Mesenchymal stem cell (in vitro differentiated cells and primary cell): Measurements from ENCODE around the gene C19orf47.

ENCODE experiments used
- DNase-seq: peaks from one replicate; pipeline ENCODE4 v3.0.0-alpha.2; 2013
- H2AFZ ChIP-seq: one replicate; pipeline ENCODE4 v1.6.1; 2013; ENCODE audit warnings: low read depth, mild to moderate bottlenecking, control low read depth, inconsistent platforms, low read length, moderate library complexity
- H2AK5ac ChIP-seq: 2 replicates; pipeline ENCODE4 v1.6.1; 2013; ENCODE audit warnings: low read length, moderate library complexity, mild to moderate bottlenecking, inconsistent platforms; ENCODE audit not compliant: severe bottlenecking
- H2BK120ac ChIP-seq: one replicate; pipeline ENCODE4 v1.6.1; 2013; ENCODE audit warnings: low read depth, mild to moderate bottlenecking, inconsistent platforms, low read length, moderate library complexity
- H2BK12ac ChIP-seq, 2 experiments: one replicate each; pipeline ENCODE4 v1.6.1; 2013; ENCODE audit warnings: inconsistent platforms in 2 of 2, low read length in 2 of 2, mild to moderate bottlenecking in 2 of 2, moderate library complexity in 2 of 2, control low read depth in 1 of 2
- H2BK15ac ChIP-seq: one replicate; pipeline ENCODE4 v1.6.1; 2013; ENCODE audit warnings: mild to moderate bottlenecking, low read depth, inconsistent platforms; ENCODE audit not compliant: poor library complexity, severe bottlenecking
- H2BK5ac ChIP-seq: 2 replicates; pipeline ENCODE4 v1.6.1; 2013; ENCODE audit warnings: low read depth, mild to moderate bottlenecking, low read length, control low read depth, inconsistent platforms; ENCODE audit not compliant: poor library complexity, severe bottlenecking
- H3K14ac ChIP-seq, 2 experiments: one replicate each; pipeline ENCODE4 v1.6.1; 2013; ENCODE audit warnings: inconsistent platforms in 2 of 2, low read length in 2 of 2, control low read depth in 1 of 2, mild to moderate bottlenecking in 1 of 2, moderate library complexity in 1 of 2
- H3K18ac ChIP-seq, 2 experiments: one replicate each; pipeline ENCODE4 v1.6.1; 2013; ENCODE audit warnings: inconsistent platforms in 2 of 2, low read length in 2 of 2, control low read depth in 1 of 2, low read depth in 1 of 2, mild to moderate bottlenecking in 1 of 2
- H3K23ac ChIP-seq, 2 experiments: one replicate each; pipeline ENCODE4 v1.6.1; 2013; ENCODE audit warnings: inconsistent platforms in 2 of 2, low read length in 2 of 2, mild to moderate bottlenecking in 2 of 2, moderate library complexity in 2 of 2, control low read depth in 1 of 2
- H3K27ac ChIP-seq: 2 replicates; pipeline ENCODE4 v1.5.1; 2013; ENCODE audit warnings: mild to moderate bottlenecking, moderate library complexity, low read length, control low read depth, inconsistent platforms; ENCODE audit not compliant: poor library complexity, severe bottlenecking
- H3K27me3 ChIP-seq, 2 experiments: 2 replicates each; pipeline versions ENCODE4 v1.6.1 to v1.7.0; 2013; ENCODE audit warnings: low read length in 2 of 2, mild to moderate bottlenecking in 2 of 2, moderate library complexity in 2 of 2, control low read depth in 1 of 2, inconsistent platforms in 1 of 2; ENCODE audit not compliant: control insufficient read depth in 1 of 2, insufficient read depth in 1 of 2
- H3K36me3 ChIP-seq, 2 experiments: 2 replicates each; pipeline versions ENCODE4 v1.6.1 to v1.7.0; 2013; ENCODE audit warnings: low read length in 2 of 2, control low read depth in 1 of 2, inconsistent platforms in 1 of 2, low read depth in 1 of 2, mild to moderate bottlenecking in 1 of 2; ENCODE audit not compliant: insufficient read depth in 2 of 2, control insufficient read depth in 1 of 2
- H3K4ac ChIP-seq, 2 experiments: one replicate each; pipeline ENCODE4 v1.6.1; 2013; ENCODE audit warnings: inconsistent platforms in 2 of 2, low read length in 2 of 2, mild to moderate bottlenecking in 2 of 2, moderate library complexity in 2 of 2, control low read depth in 1 of 2, low read depth in 1 of 2
- H3K4me1 ChIP-seq: 2 replicates; pipeline ENCODE4 v1.6.1; 2013; ENCODE audit warnings: low read depth, low read length, control low read depth; ENCODE audit not compliant: control insufficient read depth, insufficient read depth
- H3K4me2 ChIP-seq: 2 replicates; pipeline ENCODE4 v1.6.1; 2013; ENCODE audit warnings: low read length, mild to moderate bottlenecking, inconsistent platforms; ENCODE audit not compliant: poor library complexity, severe bottlenecking
- H3K4me3 ChIP-seq, 2 experiments: 2 replicates each; pipeline versions ENCODE4 v1.5.1 to v1.7.0; 2013; ENCODE audit warnings: low read length in 2 of 2, mild to moderate bottlenecking in 2 of 2, control low read depth in 1 of 2, low read depth in 1 of 2; ENCODE audit not compliant: insufficient read depth in 1 of 2
- H3K79me1 ChIP-seq: replicated peaks from 2 replicates; pipeline ENCODE4 v1.6.1; 2013; ENCODE audit warnings: mild to moderate bottlenecking, control low read depth, low read length, inconsistent platforms; ENCODE audit not compliant: poor library complexity, severe bottlenecking
- H3K9ac ChIP-seq: 2 replicates; pipeline ENCODE4 v1.7.0; 2013; ENCODE audit warnings: mild to moderate bottlenecking, low read length, moderate library complexity
- H3K9me3 ChIP-seq: 2 replicates; pipeline ENCODE4 v1.7.0; 2013; ENCODE audit warnings: mild to moderate bottlenecking, low read length; ENCODE audit not compliant: control insufficient read depth
- H4K8ac ChIP-seq: one replicate; pipeline ENCODE4 v1.6.1; 2013; ENCODE audit warnings: inconsistent platforms, mild to moderate bottlenecking, low read length, moderate library complexity
- H4K91ac ChIP-seq: one replicate; pipeline ENCODE4 v1.6.1; 2013; ENCODE audit warnings: mild to moderate bottlenecking, low read length, inconsistent platforms
- WGBS: methylation state at CpG from one replicate; pipeline ENCODE4 v1.1.7; 2013; ENCODE audit warnings: mixed read lengths; 5-methylcytosine and 5-hydroxymethylcytosine counted together

Gene C19orf47

GRCh38 chr19:40332669-40333068, 15.5 kb downstream of the C19orf47 start:
- Histone ChIP-seq H3K23ac (no peak overlapping the region), H3K9me3 (no peaks in the 10 kb centered on the region), H3K4me1 (peaks cover 8% of the 10 kb centered on the region), H4K8ac (no peak overlapping the region), H3K18ac (no peak overlapping the region), H2AFZ (no peak overlapping the region), H2BK5ac (no peak overlapping the region), H3K9ac (no peak overlapping the region), H2BK15ac (no peak overlapping the region), H2BK12ac (no peak overlapping the region), H3K79me1 (peaks cover 18% of the 10 kb centered on the region), H3K14ac (no peak overlapping the region), H3K27ac (no peak overlapping the region), H3K4me3 (no peak overlapping the region), H3K36me3 (peaks cover 59 to 69% of the 10 kb centered on the region in 2 experiments), H3K4ac (no peak overlapping the region), H3K27me3 (no peaks in the 10 kb centered on the region), H2AK5ac (no peak overlapping the region), H4K91ac (no peak overlapping the region), H2BK120ac (no peak overlapping the region), H3K4me2 (no peak overlapping the region)
- no peak for DNase-seq
- 98% methylated on average over 5 of the region's 6 CpGs for WGBS

- WGBS: 98% methylated on average over 5 of the region's 5 CpGs
- no peak overlapping the region for H2AFZ ChIP-seq
- no peak for DNase-seq
- no peak overlapping the region for H2AK5ac ChIP-seq
- no peaks in the 10 kb centered on the region for H3K9me3 ChIP-seq
- no peak overlapping the region for H3K14ac ChIP-seq
- H3K23ac ChIP-seq: no peak overlapping the region
- H2BK120ac ChIP-seq: no peak overlapping the region
- peaks cover 8% of the 10 kb centered on the region for H3K79me1 ChIP-seq
- H3K4me3 ChIP-seq: no peak overlapping the region
- H3K18ac ChIP-seq: no peak overlapping the region
- no peak overlapping the region for H3K9ac ChIP-seq
- no peak overlapping the region for H3K4me2 ChIP-seq
- no peak overlapping the region for H2BK5ac ChIP-seq
- no peak overlapping the region for H4K8ac ChIP-seq
- H4K91ac ChIP-seq: no peak overlapping the region
- H3K4me1 ChIP-seq: peaks cover 5% of the 10 kb centered on the region
- no peak overlapping the region for H3K27ac ChIP-seq
- H3K4ac ChIP-seq: no peak overlapping the region
- no peak overlapping the region for H2BK12ac ChIP-seq
- H3K27me3 ChIP-seq: no peaks in the 10 kb centered on the region
- peaks cover 65 to 80% of the 10 kb centered on the region in 2 experiments for H3K36me3 ChIP-seq
- no peak overlapping the region for H2BK15ac ChIP-seq
These were observed 17.1 kb downstream of the C19orf47 start for GRCh38 chr19:40331052-40331451.

GRCh38 chr19:40326201-40326600, 22.0 kb downstream of the C19orf47 start:
- no peak overlapping the region for H4K8ac ChIP-seq
- WGBS: 95% methylated on average over 14 of the region's 14 CpGs
- no peak overlapping the region for H3K18ac ChIP-seq
- no peak overlapping the region for H3K4ac ChIP-seq
- peaks cover 21% of the 10 kb centered on the region for H3K4me1 ChIP-seq
- H2BK5ac ChIP-seq: no peak overlapping the region
- H3K14ac ChIP-seq: no peak overlapping the region
- no peaks in the 10 kb centered on the region for H3K27me3 ChIP-seq
- H3K9ac ChIP-seq: no peak overlapping the region
- peaks cover 66 to 90% of the 10 kb centered on the region in 2 experiments for H3K36me3 ChIP-seq
- H2BK15ac ChIP-seq: no peak overlapping the region
- DNase-seq: no peak
- H2BK12ac ChIP-seq: no peak overlapping the region
- no peaks in the 10 kb centered on the region for H3K9me3 ChIP-seq
- H2BK120ac ChIP-seq: no peak overlapping the region
- no peak overlapping the region for H3K23ac ChIP-seq
- peaks cover 16% of the 10 kb centered on the region for H3K79me1 ChIP-seq
- H2AK5ac ChIP-seq: no peak overlapping the region
- no peak overlapping the region for H3K4me2 ChIP-seq
- no peak overlapping the region for H2AFZ ChIP-seq
- no peak overlapping the region for H4K91ac ChIP-seq
- H3K27ac ChIP-seq: no peak overlapping the region
- no peak overlapping the region for H3K4me3 ChIP-seq

- Histone ChIP-seq H2AK5ac (peak overlapping the region; percentile 46), H3K9me3 (no peaks in the 10 kb centered on the region), H3K4me2 (no peak overlapping the region), H2BK120ac (no peak overlapping the region), H3K27me3 (no peaks in the 10 kb centered on the region), H3K9ac (no peak overlapping the region), H4K8ac (no peak overlapping the region), H4K91ac (no peak overlapping the region), H3K14ac (no peak overlapping the region), H3K18ac (no peak overlapping the region), H3K4me3 (no peak overlapping the region), H2BK12ac (no peak overlapping the region), H3K36me3 (peaks cover 76 to 83% of the 10 kb centered on the region in 2 experiments), H2AFZ (no peak overlapping the region), H3K4me1 (peaks cover 19% of the 10 kb centered on the region), H3K4ac (no peak overlapping the region), H2BK15ac (no peak overlapping the region), H2BK5ac (no peak overlapping the region), H3K23ac (no peak overlapping the region), H3K27ac (peak overlapping the region; percentile 86), H3K79me1 (peaks cover 28% of the 10 kb centered on the region)
- DNase-seq: no peak
- 97% methylated on average over 5 of the region's 13 CpGs for WGBS
These were observed 24.5 kb downstream of the C19orf47 start for GRCh38 chr19:40323705-40324104.
